IMR-90 (cell line): ENCODE data around the gene DGKB. TPM values are rescaled to one million over a fixed set of nuclear protein-coding genes. Genes with fewer than 3 reads are reported as not detected.

Experiments used
- ATAC-seq: fragments of 200-7000 bp; cut with Tn5 transposase; 2 replicates; pipeline ENCODE4 v1.9.1; 2020; ENCODE audit warnings: low read depth, mild to moderate bottlenecking, moderate library complexity
- BruUV-seq: library from RNA; stranded (reverse); fragments of 400-500 nt; replicated peaks from 2 replicates; lab custom pipeline; 2021; lab: Mats Ljungman, UMichigan
- CTCF ChIA-PET: fragments of 300-600 bp; formaldehyde crosslinking; extraction: SDS; loops from one replicate; lab custom pipeline; 2021; ENCODE audit warnings: antibody characterized with exemption; lab: Yijun Ruan, JAX
- POLR2A ChIA-PET: fragments of 300-600 bp; sonication (Branson Sonifier 250); formaldehyde crosslinking; loops from one replicate; lab custom pipeline; 2022; ENCODE audit warnings: antibody characterized with exemption; ENCODE audit not compliant: unreplicated experiment; lab: Charles Lee
- DNase-seq: peaks from one replicate; pipeline ENCODE4 v3.0.0; 2013
- H2AFZ ChIP-seq: replicated peaks from 2 replicates; pipeline ENCODE3; 2013; ENCODE audit warnings: low read length, mild to moderate bottlenecking; ENCODE audit not compliant: poor library complexity
- H2AK5ac ChIP-seq: 2 replicates; pipeline ENCODE4 v1.6.1; 2013; ENCODE audit warnings: low read depth, low read length, inconsistent platforms
- H2AK9ac ChIP-seq: replicated peaks from 2 replicates; pipeline ENCODE3; 2013; ENCODE audit warnings: mild to moderate bottlenecking, low read depth, low read length, moderate library complexity; ENCODE audit not compliant: poor library complexity
- H2BK120ac ChIP-seq: 2 replicates; pipeline ENCODE4 v1.6.1; 2013; ENCODE audit warnings: low read depth, low read length, inconsistent platforms
- H2BK15ac ChIP-seq: 3 replicates; pipeline ENCODE4 v1.6.1; 2013; ENCODE audit warnings: low read depth, low read length, inconsistent platforms
- H2BK20ac ChIP-seq: 2 replicates; pipeline ENCODE4 v1.6.1; 2013; ENCODE audit warnings: low read depth, mild to moderate bottlenecking, inconsistent platforms, low read length, moderate library complexity
- H2BK5ac ChIP-seq: 2 replicates; pipeline ENCODE4 v1.6.1; 2013; ENCODE audit warnings: mild to moderate bottlenecking, low read depth, low read length, inconsistent platforms; ENCODE audit not compliant: poor library complexity, severe bottlenecking
- H3K14ac ChIP-seq: replicated peaks from 2 replicates; pipeline ENCODE4 v1.6.1; 2013; ENCODE audit warnings: low read depth, low read length, inconsistent platforms
- H3K18ac ChIP-seq: 2 replicates; pipeline ENCODE4 v1.6.1; 2013; ENCODE audit warnings: low read depth, low read length, control low read depth
- H3K23ac ChIP-seq: 2 replicates; pipeline ENCODE4 v1.6.1; 2013; ENCODE audit warnings: low read depth, low read length, inconsistent platforms
- H3K27ac ChIP-seq: 2 replicates; pipeline ENCODE4 v1.5.1; 2013; ENCODE audit warnings: mild to moderate bottlenecking, control low read depth, low read length; ENCODE audit not compliant: insufficient read depth
- H3K27me3 ChIP-seq: 2 replicates; pipeline ENCODE4 v1.6.1; 2013; ENCODE audit warnings: low read length; ENCODE audit not compliant: control insufficient read depth, insufficient read depth
- H3K36me3 ChIP-seq: 2 replicates; pipeline ENCODE4 v1.6.1; 2013; ENCODE audit warnings: low read length, mixed read lengths; ENCODE audit not compliant: control insufficient read depth, insufficient read depth
- H3K4ac ChIP-seq: 2 replicates; pipeline ENCODE4 v1.6.1; 2013; ENCODE audit warnings: low read depth, low read length, inconsistent platforms
- H3K4me1 ChIP-seq: 2 replicates; pipeline ENCODE4 v1.6.1; 2013; ENCODE audit warnings: low read length, mixed read lengths; ENCODE audit not compliant: control insufficient read depth, insufficient read depth
- H3K4me2 ChIP-seq: 2 replicates; pipeline ENCODE4 v1.6.1; 2013; ENCODE audit warnings: low read depth, mild to moderate bottlenecking, control low read depth, low read length, moderate library complexity
- H3K4me3 ChIP-seq: 2 replicates; pipeline ENCODE4 v1.5.1; 2013; ENCODE audit warnings: low read depth, mild to moderate bottlenecking, control low read depth, low read length, moderate library complexity; ENCODE audit not compliant: insufficient read depth
- H3K56ac ChIP-seq: 2 replicates; pipeline ENCODE4 v1.6.1; 2013; ENCODE audit warnings: low read length, inconsistent platforms; ENCODE audit not compliant: insufficient read depth; ENCODE audit errors: extremely low read depth
- H3K79me1 ChIP-seq, 2 experiments: 2 replicates each; pipeline ENCODE4 v1.6.1; 2013; ENCODE audit warnings: low read length in 2 of 2, inconsistent platforms in 1 of 2, low read depth in 1 of 2
- H3K9ac ChIP-seq: 2 replicates; pipeline ENCODE4 v1.6.1; 2013; ENCODE audit warnings: low read depth, low read length, control low read depth
- H3K9me1 ChIP-seq: 2 replicates; pipeline ENCODE4 v1.6.1; 2013; ENCODE audit warnings: low read length, inconsistent platforms; ENCODE audit not compliant: insufficient read depth
- H3K9me3 ChIP-seq: 2 replicates; pipeline ENCODE4 v1.6.1; 2013; ENCODE audit warnings: low read length; ENCODE audit not compliant: control insufficient read depth, insufficient read depth
- H4K20me1 ChIP-seq: 2 replicates; pipeline ENCODE4 v1.6.1; 2013; ENCODE audit warnings: low read length, inconsistent platforms; ENCODE audit not compliant: insufficient read depth
- H4K5ac ChIP-seq: 2 replicates; pipeline ENCODE4 v1.6.1; 2013; ENCODE audit warnings: mild to moderate bottlenecking, low read depth, low read length, control low read depth
- H4K8ac ChIP-seq, 2 experiments: 2 replicates each; pipeline ENCODE4 v1.6.1; 2013; ENCODE audit warnings: low read depth in 2 of 2, low read length in 2 of 2, control low read depth in 1 of 2, inconsistent platforms in 1 of 2
- H4K91ac ChIP-seq: 2 replicates; pipeline ENCODE4 v1.6.1; 2013; ENCODE audit warnings: low read depth, low read length, inconsistent platforms; ENCODE audit not compliant: insufficient read depth
- BHLHE40 ChIP-seq: fragments of 150-350 bp; IDR thresholded peaks from 2 replicates; pipeline ENCODE4 v1.6.1; 2016; ENCODE audit warnings: mild to moderate bottlenecking, low read depth, low read length
- CEBPB ChIP-seq: IDR thresholded peaks from 2 replicates; pipeline ENCODE4 v1.6.1; 2012; ENCODE audit warnings: low read depth, low read length, improper control_type of control experiment
- CHD1 ChIP-seq: IDR thresholded peaks from 2 replicates; pipeline ENCODE4 v1.6.1; 2012; ENCODE audit warnings: low read depth, low read length, improper control_type of control experiment
- FOS ChIP-seq: fragments of 150-350 bp; IDR thresholded peaks from 2 replicates; pipeline ENCODE4 v1.6.1; 2016; ENCODE audit warnings: low read depth, low read length
- MAFK ChIP-seq: IDR thresholded peaks from 2 replicates; pipeline ENCODE4 v1.6.1; 2012; ENCODE audit warnings: low read depth, low read length, improper control_type of control experiment
- MAZ ChIP-seq: IDR thresholded peaks from 2 replicates; pipeline ENCODE4 v1.6.1; 2012; ENCODE audit warnings: low read depth, mild to moderate bottlenecking, low read length, improper control_type of control experiment, moderate library complexity, borderline replicate concordance
- MXI1 ChIP-seq: IDR thresholded peaks from 2 replicates; pipeline ENCODE4 v1.6.1; 2012; ENCODE audit warnings: low read depth, mild to moderate bottlenecking, low read length, moderate library complexity, borderline replicate concordance
- NFE2L2 ChIP-seq: fragments of 150-350 bp; IDR thresholded peaks from 2 replicates; pipeline ENCODE4 v1.6.1; 2016; ENCODE audit warnings: low read depth, mild to moderate bottlenecking, low read length
- POLR2A ChIP-seq: IDR thresholded peaks from 2 replicates; pipeline ENCODE4 v1.6.1; 2012; ENCODE audit warnings: mild to moderate bottlenecking, low read depth, low read length
- RAD21 ChIP-seq: IDR thresholded peaks from 2 replicates; pipeline ENCODE4 v1.6.1; 2012; ENCODE audit warnings: low read length, improper control_type of control experiment
- RCOR1 ChIP-seq: IDR thresholded peaks from 2 replicates; pipeline ENCODE4 v1.6.1; 2012; ENCODE audit warnings: mild to moderate bottlenecking, low read length, improper control_type of control experiment; ENCODE audit not compliant: insufficient replicate concordance
- RFX5 ChIP-seq: IDR thresholded peaks from 2 replicates; pipeline ENCODE4 v1.8.0; 2012; ENCODE audit warnings: low read depth, mild to moderate bottlenecking, low read length, moderate library complexity
- SMC3 ChIP-seq: fragments of 150-350 bp; IDR thresholded peaks from 2 replicates; pipeline ENCODE4 v1.6.1; 2016; ENCODE audit warnings: low read depth, mild to moderate bottlenecking, antibody characterized with exemption, low read length, moderate library complexity
- WGBS, 2 experiments: methylation state at CpG; one replicate each; pipeline versions ENCODE4 v1.1.5 to v1.1.7; 2013; ENCODE audit warnings: missing lambda C conversion rate in 2 of 2; ENCODE audit not compliant: insufficient read length in 1 of 2; ENCODE audit errors: extremely low coverage in 2 of 2; 5-methylcytosine and 5-hydroxymethylcytosine counted together
- dilution Hi-C: fragments of 300-500 bp; cut with HindIII; formaldehyde crosslinking; loops from one replicate; pipeline ENCODE4 v1.14.3; 2018; ENCODE audit warnings: low sequenced_read_pairs; ENCODE audit not compliant: unreplicated experiment
- in situ Hi-C: fragments of 300-500 bp; cut with MboI; formaldehyde crosslinking; loops from 3 replicates; pipeline ENCODE4 v1.14.3; 2019; ENCODE audit warnings: low sequenced_read_pairs, inconsistent platforms, mixed read lengths
- intact Hi-C: fragments of 100-400 bp; cut with micrococcal nuclease; formaldehyde crosslinking; loops from 2 replicates; pipeline ENCODE4 v1.10.0; 2022
- polyA plus RNA-seq, 3 experiments: library from polyadenylated mRNA; depleted of rRNA; stranded (reverse); fragments of >200 nt; gene quantifications; 2 replicates each; pipeline ENCODE4 v1.2.3, GENCODE V29; 2012; ENCODE audit warnings: low replicate concordance in 1 of 3
- total RNA-seq: library from RNA; depleted of rRNA; stranded (reverse); fragments of >200 nt; gene quantifications from 2 replicates; pipeline ENCODE4 v1.2.3, GENCODE V29; 2012
- TF ChIP-seq, protein P1 (sequence below): conservative IDR thresholded peaks from 2 replicates; pipeline ENCODE4 v1.5.1; 2012; ENCODE audit warnings: mild to moderate bottlenecking, low read depth, low read length, improper control_type of control experiment
- TF ChIP-seq, protein P2 (sequence below): fragments of 150-350 bp; IDR thresholded peaks from 2 replicates; pipeline ENCODE4 v1.6.1; 2017; ENCODE audit warnings: mild to moderate bottlenecking, antibody characterized with exemption, low read length, low read depth
- TF ChIP-seq, protein P3 (sequence below): fragments of 150-350 bp; IDR thresholded peaks from 2 replicates; pipeline ENCODE4 v1.6.1; 2016; ENCODE audit warnings: low read depth, mild to moderate bottlenecking, low read length, moderate library complexity, borderline replicate concordance

The DGKB gene
- total and polyA plus RNA-seq, 2 of the 4 experiments (the other 2 are of a cell fraction) = not detected

DNA sequence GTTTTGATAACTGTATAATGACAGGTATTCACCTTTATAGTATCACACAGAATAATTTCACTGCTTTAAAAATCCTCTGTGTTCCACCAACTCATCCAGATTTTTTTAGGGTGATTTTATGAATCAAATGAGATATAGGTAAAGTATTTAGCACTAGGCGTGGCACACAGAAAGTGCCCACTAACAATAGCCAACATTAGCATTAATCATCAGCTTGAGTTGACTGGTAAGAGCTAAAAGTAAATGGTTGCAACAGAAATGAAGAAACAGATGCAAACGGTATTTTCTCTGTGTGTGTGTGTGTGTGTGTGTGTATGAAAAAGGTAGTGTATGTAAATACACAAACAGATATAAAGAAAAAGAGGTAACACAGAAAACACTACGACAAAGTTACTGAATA, 534.3 kb downstream of the DGKB start:
- Histone ChIP-seq H2AFZ (no peak overlapping the region), H3K36me3 (no peaks in the 10 kb centered on the region), H2BK20ac (no peak overlapping the region), H2BK15ac (no peak overlapping the region), H3K4me1 (no peaks in the 10 kb centered on the region), H3K4me2 (no peak overlapping the region), H3K79me1 (no peaks in the 10 kb centered on the region), H3K23ac (no peak overlapping the region), H2BK5ac (no peak overlapping the region), H3K9me3 (no peaks in the 10 kb centered on the region), H2AK9ac (no peak overlapping the region), H3K56ac (no peak overlapping the region), H3K9ac (no peak overlapping the region), H3K27me3 (no peaks in the 10 kb centered on the region), H3K14ac (no peak overlapping the region), H4K5ac (no peak overlapping the region), H3K4me3 (no peak overlapping the region), H2BK120ac (no peak overlapping the region), H4K8ac (no peak overlapping the region), H3K27ac (no peak overlapping the region), H4K91ac (no peak overlapping the region), H3K9me1 (no peaks in the 10 kb centered on the region), H3K4ac (no peak overlapping the region), H2AK5ac (no peak overlapping the region), H3K18ac (no peak overlapping the region), H4K20me1 (no peaks in the 10 kb centered on the region)
- no CpG with 5 or more reads among the region's 3 CpGs for WGBS, 2 experiments
- no peak for ATAC-seq
- dilution Hi-C loops (no loop called here), intact Hi-C loops (no loop called here), in situ Hi-C loops (no loop called here)
- TF ChIP-seq, protein P1, sequence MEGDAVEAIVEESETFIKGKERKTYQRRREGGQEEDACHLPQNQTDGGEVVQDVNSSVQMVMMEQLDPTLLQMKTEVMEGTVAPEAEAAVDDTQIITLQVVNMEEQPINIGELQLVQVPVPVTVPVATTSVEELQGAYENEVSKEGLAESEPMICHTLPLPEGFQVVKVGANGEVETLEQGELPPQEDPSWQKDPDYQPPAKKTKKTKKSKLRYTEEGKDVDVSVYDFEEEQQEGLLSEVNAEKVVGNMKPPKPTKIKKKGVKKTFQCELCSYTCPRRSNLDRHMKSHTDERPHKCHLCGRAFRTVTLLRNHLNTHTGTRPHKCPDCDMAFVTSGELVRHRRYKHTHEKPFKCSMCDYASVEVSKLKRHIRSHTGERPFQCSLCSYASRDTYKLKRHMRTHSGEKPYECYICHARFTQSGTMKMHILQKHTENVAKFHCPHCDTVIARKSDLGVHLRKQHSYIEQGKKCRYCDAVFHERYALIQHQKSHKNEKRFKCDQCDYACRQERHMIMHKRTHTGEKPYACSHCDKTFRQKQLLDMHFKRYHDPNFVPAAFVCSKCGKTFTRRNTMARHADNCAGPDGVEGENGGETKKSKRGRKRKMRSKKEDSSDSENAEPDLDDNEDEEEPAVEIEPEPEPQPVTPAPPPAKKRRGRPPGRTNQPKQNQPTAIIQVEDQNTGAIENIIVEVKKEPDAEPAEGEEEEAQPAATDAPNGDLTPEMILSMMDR = no peak
- no peak for TF ChIP-seq CEBPB
- TF ChIP-seq, protein P2, sequence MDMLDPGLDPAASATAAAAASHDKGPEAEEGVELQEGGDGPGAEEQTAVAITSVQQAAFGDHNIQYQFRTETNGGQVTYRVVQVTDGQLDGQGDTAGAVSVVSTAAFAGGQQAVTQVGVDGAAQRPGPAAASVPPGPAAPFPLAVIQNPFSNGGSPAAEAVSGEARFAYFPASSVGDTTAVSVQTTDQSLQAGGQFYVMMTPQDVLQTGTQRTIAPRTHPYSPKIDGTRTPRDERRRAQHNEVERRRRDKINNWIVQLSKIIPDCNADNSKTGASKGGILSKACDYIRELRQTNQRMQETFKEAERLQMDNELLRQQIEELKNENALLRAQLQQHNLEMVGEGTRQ = no peak
- TF ChIP-seq CHD1 = no peak
- TF ChIP-seq RFX5 = no peak
- TF ChIP-seq, protein P3, sequence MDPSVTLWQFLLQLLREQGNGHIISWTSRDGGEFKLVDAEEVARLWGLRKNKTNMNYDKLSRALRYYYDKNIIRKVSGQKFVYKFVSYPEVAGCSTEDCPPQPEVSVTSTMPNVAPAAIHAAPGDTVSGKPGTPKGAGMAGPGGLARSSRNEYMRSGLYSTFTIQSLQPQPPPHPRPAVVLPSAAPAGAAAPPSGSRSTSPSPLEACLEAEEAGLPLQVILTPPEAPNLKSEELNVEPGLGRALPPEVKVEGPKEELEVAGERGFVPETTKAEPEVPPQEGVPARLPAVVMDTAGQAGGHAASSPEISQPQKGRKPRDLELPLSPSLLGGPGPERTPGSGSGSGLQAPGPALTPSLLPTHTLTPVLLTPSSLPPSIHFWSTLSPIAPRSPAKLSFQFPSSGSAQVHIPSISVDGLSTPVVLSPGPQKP = no peak
- TF ChIP-seq FOS = no peak
- TF ChIP-seq BHLHE40 = no peak
- no peak for TF ChIP-seq SMC3
- TF ChIP-seq MXI1 = no peak
- no peak for TF ChIP-seq POLR2A
- TF ChIP-seq RAD21 = no peak
- TF ChIP-seq MAZ = no peak
- TF ChIP-seq RCOR1 = no peak
- no peak for TF ChIP-seq MAFK
- no peak for TF ChIP-seq NFE2L2
- ChIA-PET POLR2A (no interaction called here), CTCF (no interaction called here)
- DNase-seq = no peak
- BruUV-seq = no TSS peak
